Astrocyte (in vitro differentiated cells and primary cell): ENCODE data around the gene LRRC63. TPM values are rescaled to one million over a fixed set of nuclear protein-coding genes. Genes with fewer than 3 reads are reported as not detected.

Source experiments
- DNase-seq: peaks from one replicate; pipeline ENCODE4 v3.0.0-alpha.2; 2010; ENCODE audit warnings: low read depth
- FAIRE-seq: peaks from 2 replicates; lab custom pipeline; 2011; peaks lifted over from hg19 to GRCh38; lab: Jason Lieb, UNC
- H2AFZ ChIP-seq: 2 replicates; pipeline ENCODE4 v1.6.0; 2012; ENCODE audit warnings: low read depth, low read length, inconsistent platforms
- H3K27ac ChIP-seq: 2 replicates; pipeline ENCODE4 v1.5.1; 2011; ENCODE audit warnings: low read depth, low read length, inconsistent platforms
- H3K27me3 ChIP-seq: 2 replicates; pipeline ENCODE4 v1.6.0; 2011; ENCODE audit warnings: low read length, inconsistent platforms; ENCODE audit not compliant: insufficient read depth
- H3K36me3 ChIP-seq: 2 replicates; pipeline ENCODE4 v1.5.1; 2011; ENCODE audit warnings: low read length, inconsistent platforms; ENCODE audit not compliant: insufficient read depth
- H3K4me1 ChIP-seq: 2 replicates; pipeline ENCODE4 v1.5.1; 2011; ENCODE audit warnings: low read length, inconsistent platforms; ENCODE audit not compliant: insufficient read depth
- H3K4me2 ChIP-seq: 2 replicates; pipeline ENCODE4 v1.6.0; 2012; ENCODE audit warnings: low read length, inconsistent platforms
- H3K4me3 ChIP-seq: 2 replicates; pipeline ENCODE4 v1.5.1; 2011; ENCODE audit warnings: low read depth, mild to moderate bottlenecking, low read length, inconsistent platforms; ENCODE audit not compliant: insufficient read depth
- H3K79me2 ChIP-seq: 2 replicates; pipeline ENCODE4 v1.6.0; 2012; ENCODE audit warnings: mild to moderate bottlenecking, low read length, inconsistent platforms; ENCODE audit not compliant: insufficient read depth
- H3K9ac ChIP-seq: 2 replicates; pipeline ENCODE4 v1.6.0; 2012; ENCODE audit warnings: mild to moderate bottlenecking, low read length, inconsistent platforms
- H3K9me3 ChIP-seq: 2 replicates; pipeline ENCODE4 v1.5.1; 2012; ENCODE audit warnings: low read depth, mild to moderate bottlenecking, low read length, inconsistent platforms; ENCODE audit not compliant: insufficient read depth
- H4K20me1 ChIP-seq: 2 replicates; pipeline ENCODE4 v1.6.0; 2012; ENCODE audit warnings: low read length, inconsistent platforms; ENCODE audit not compliant: insufficient read depth
- H3K27ac Mint-ChIP-seq: one replicate; pipeline ENCODE4 v1.8.0; 2021; ENCODE audit warnings: mild to moderate bottlenecking, mixed read lengths; ENCODE audit not compliant: unreplicated experiment
- H3K27me3 Mint-ChIP-seq: one replicate; pipeline ENCODE4 v1.8.0; 2021; ENCODE audit warnings: low read depth, mixed read lengths; ENCODE audit not compliant: unreplicated experiment
- H3K36me3 Mint-ChIP-seq: one replicate; pipeline ENCODE4 v1.8.0; 2021; ENCODE audit warnings: low read depth, mixed read lengths; ENCODE audit not compliant: unreplicated experiment
- H3K4me1 Mint-ChIP-seq: one replicate; pipeline ENCODE4 v1.8.0; 2021; ENCODE audit warnings: low read depth, mixed read lengths; ENCODE audit not compliant: unreplicated experiment
- H3K4me3 Mint-ChIP-seq: one replicate; pipeline ENCODE4 v1.8.0; 2021; ENCODE audit warnings: mild to moderate bottlenecking, moderate library complexity, mixed read lengths; ENCODE audit not compliant: unreplicated experiment
- H3K9me3 Mint-ChIP-seq: one replicate; pipeline ENCODE4 v1.8.0; 2021; ENCODE audit warnings: mild to moderate bottlenecking, mixed read lengths; ENCODE audit not compliant: unreplicated experiment
- CTCF ChIP-seq: IDR thresholded peaks from 2 replicates; pipeline ENCODE4 v1.5.1; 2011; ENCODE audit warnings: low read depth, mild to moderate bottlenecking, inconsistent platforms, low read length, moderate library complexity; ENCODE audit not compliant: insufficient read depth
- EZH2 ChIP-seq: IDR thresholded peaks from 2 replicates; pipeline ENCODE4 v1.6.1; 2012; ENCODE audit warnings: mild to moderate bottlenecking, low read length, inconsistent platforms; ENCODE audit not compliant: insufficient read depth
- total RNA-seq: library from RNA; stranded (reverse); gene quantifications from 2 replicates; pipeline ENCODE4 v1.2.1, GENCODE V29; 2021

LRRC63 gene
- total RNA-seq, 1 donor from 2014 or later, result not detected

GRCh38 chr13:46315491-46316075 lies 103.9 kb downstream of the LRRC63 start:
- Mint-ChIP-seq H3K36me3 (no peaks in the 10 kb centered on the region), H3K4me3 (no peak overlapping the region), H3K4me1 (no peaks in the 10 kb centered on the region), H3K27ac (no peak overlapping the region), H3K9me3 (no peaks in the 10 kb centered on the region), H3K27me3 (no peaks in the 10 kb centered on the region)
- Histone ChIP-seq H3K4me1 (no peaks in the 10 kb centered on the region), H3K9ac (no peak overlapping the region), H2AFZ (no peak overlapping the region), H3K9me3 (no peaks in the 10 kb centered on the region), H3K4me3 (no peak overlapping the region), H3K27me3 (peaks cover 9% of the 10 kb centered on the region), H3K4me2 (no peak overlapping the region), H3K79me2 (no peaks in the 10 kb centered on the region), H3K27ac (no peak overlapping the region), H3K36me3 (no peaks in the 10 kb centered on the region), H4K20me1 (no peaks in the 10 kb centered on the region)
- TF ChIP-seq CTCF, result no peak
- no peak for TF ChIP-seq EZH2
- no peak for FAIRE-seq
- DNase-seq, result no peak

- no peak overlapping the region for H3K9ac ChIP-seq
- no peaks in the 10 kb centered on the region for H3K79me2 ChIP-seq
- Mint-ChIP-seq H3K9me3 (no peaks in the 10 kb centered on the region), H3K27me3 (no peaks in the 10 kb centered on the region), H3K4me3 (no peak overlapping the region), H3K36me3 (no peaks in the 10 kb centered on the region), H3K4me1 (no peaks in the 10 kb centered on the region), H3K27ac (no peak overlapping the region)
- H3K36me3 ChIP-seq, result no peaks in the 10 kb centered on the region
- no peak overlapping the region for H2AFZ ChIP-seq
- H3K4me1 ChIP-seq, result no peaks in the 10 kb centered on the region
- FAIRE-seq (no peak), DNase-seq (no peak)
- no peak overlapping the region for H3K4me3 ChIP-seq
- H4K20me1 ChIP-seq, result no peaks in the 10 kb centered on the region
- no peak overlapping the region for H3K4me2 ChIP-seq
- peaks cover 9% of the 10 kb centered on the region for H3K27me3 ChIP-seq
- TF ChIP-seq EZH2 (no peak), CTCF (no peak)
- H3K27ac ChIP-seq, result no peak overlapping the region
- no peaks in the 10 kb centered on the region for H3K9me3 ChIP-seq
Measured at GRCh38 chr13:46317120-46317519, 105.4 kb downstream of the LRRC63 start.

GRCh38 chr13:46318986-46319385 lies 107.3 kb downstream of the LRRC63 start:
- H3K9me3 ChIP-seq, result no peaks in the 10 kb centered on the region
- H3K79me2 ChIP-seq, result no peaks in the 10 kb centered on the region
- Mint-ChIP-seq H3K27me3 (peaks cover 4% of the 10 kb centered on the region), H3K4me1 (no peaks in the 10 kb centered on the region), H3K27ac (no peak overlapping the region), H3K9me3 (no peaks in the 10 kb centered on the region), H3K36me3 (no peaks in the 10 kb centered on the region), H3K4me3 (no peak overlapping the region)
- H3K4me3 ChIP-seq, result no peak overlapping the region
- TF ChIP-seq CTCF (no peak), EZH2 (no peak)
- H3K36me3 ChIP-seq, result no peaks in the 10 kb centered on the region
- no peak overlapping the region for H3K4me2 ChIP-seq
- H3K27ac ChIP-seq, result no peak overlapping the region
- H2AFZ ChIP-seq, result no peak overlapping the region
- H3K27me3 ChIP-seq, result peaks cover 15% of the 10 kb centered on the region
- no peaks in the 10 kb centered on the region for H4K20me1 ChIP-seq
- H3K9ac ChIP-seq, result no peak overlapping the region
- no peaks in the 10 kb centered on the region for H3K4me1 ChIP-seq
- DNase-seq, result no peak
- no peak for FAIRE-seq
